Measurements from ENCODE around the gene FAM162B.

- TF ChIP-seq, protein P1, sequence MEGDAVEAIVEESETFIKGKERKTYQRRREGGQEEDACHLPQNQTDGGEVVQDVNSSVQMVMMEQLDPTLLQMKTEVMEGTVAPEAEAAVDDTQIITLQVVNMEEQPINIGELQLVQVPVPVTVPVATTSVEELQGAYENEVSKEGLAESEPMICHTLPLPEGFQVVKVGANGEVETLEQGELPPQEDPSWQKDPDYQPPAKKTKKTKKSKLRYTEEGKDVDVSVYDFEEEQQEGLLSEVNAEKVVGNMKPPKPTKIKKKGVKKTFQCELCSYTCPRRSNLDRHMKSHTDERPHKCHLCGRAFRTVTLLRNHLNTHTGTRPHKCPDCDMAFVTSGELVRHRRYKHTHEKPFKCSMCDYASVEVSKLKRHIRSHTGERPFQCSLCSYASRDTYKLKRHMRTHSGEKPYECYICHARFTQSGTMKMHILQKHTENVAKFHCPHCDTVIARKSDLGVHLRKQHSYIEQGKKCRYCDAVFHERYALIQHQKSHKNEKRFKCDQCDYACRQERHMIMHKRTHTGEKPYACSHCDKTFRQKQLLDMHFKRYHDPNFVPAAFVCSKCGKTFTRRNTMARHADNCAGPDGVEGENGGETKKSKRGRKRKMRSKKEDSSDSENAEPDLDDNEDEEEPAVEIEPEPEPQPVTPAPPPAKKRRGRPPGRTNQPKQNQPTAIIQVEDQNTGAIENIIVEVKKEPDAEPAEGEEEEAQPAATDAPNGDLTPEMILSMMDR (IDR thresholded peaks at IDR 0.05) = no peak
- TF ChIP-seq POLR2A (IDR thresholded peaks at IDR 0.05) (no peak), EP300 (IDR thresholded peaks at IDR 0.05) (no peak), POLR2AphosphoS5 (IDR thresholded peaks at IDR 0.05) (no peak)
These were observed 50.8 kb downstream of the FAM162B start for GRCh38 chr6:116714761-116715160.
